HG03280 (cell line): ENCODE results near the gene TEX44.
"Not testable (repeated sequence)": the region's sequence is repeated elsewhere in the genome, so short reads cannot be mapped to it uniquely, and the experiment has no call there.

Experiments used
- ATAC-seq: cut with Tn5 transposase; IDR thresholded peaks from one replicate; pipeline ENCODE4 v1.9.1; 2021; ENCODE audit warnings: mild to moderate bottlenecking, moderate library complexity; ENCODE audit not compliant: unreplicated experiment

Gene TEX44

DNA sequence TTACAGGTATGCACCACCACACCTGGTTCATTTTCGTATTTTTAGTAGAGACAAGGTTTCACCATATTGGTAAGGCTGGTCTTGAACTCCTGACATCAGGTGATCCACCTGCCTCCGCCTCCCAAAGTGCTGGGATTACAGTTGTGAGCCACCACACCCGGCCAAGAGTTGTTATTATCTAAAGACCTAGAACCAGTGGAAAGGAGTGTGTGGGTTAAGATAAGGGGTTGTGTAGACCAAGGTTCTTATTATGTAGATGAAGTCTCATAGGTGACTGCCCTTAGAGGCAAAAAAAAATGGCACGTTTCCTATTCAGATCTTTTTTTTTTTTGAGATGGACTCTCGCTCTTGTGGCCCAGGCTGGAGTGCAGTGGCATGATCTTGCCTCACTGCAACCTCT is 21.7 kb upstream of the TEX44 start:
- ATAC-seq, result not testable (repeated sequence)

DNA sequence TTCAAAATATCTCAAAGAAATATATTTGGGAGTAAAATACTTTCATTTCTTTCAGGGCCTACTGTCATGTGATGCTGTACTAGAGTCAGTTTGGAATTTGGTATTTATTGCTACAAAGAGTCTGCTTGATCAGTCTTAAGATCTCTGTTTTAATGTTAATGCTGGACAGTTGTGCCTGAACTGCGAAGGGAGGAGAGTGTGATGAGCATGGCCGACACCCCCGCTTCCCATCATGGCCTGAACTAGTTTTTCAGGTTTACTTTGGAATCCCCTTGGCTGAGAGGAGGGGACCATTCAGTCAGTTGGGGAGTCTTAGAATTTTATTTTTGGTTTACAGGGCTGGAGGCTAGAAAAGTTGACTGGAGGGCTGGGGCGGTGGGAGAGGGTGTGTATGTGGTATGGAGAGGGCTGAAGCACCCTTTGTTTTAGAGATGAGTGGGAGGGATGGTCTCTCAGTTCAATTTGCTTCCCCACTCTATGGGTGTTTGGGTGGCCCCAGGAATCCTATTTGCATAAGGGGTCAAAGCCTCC is 20.9 kb upstream of the TEX44 start:
- no peak for ATAC-seq

DNA sequence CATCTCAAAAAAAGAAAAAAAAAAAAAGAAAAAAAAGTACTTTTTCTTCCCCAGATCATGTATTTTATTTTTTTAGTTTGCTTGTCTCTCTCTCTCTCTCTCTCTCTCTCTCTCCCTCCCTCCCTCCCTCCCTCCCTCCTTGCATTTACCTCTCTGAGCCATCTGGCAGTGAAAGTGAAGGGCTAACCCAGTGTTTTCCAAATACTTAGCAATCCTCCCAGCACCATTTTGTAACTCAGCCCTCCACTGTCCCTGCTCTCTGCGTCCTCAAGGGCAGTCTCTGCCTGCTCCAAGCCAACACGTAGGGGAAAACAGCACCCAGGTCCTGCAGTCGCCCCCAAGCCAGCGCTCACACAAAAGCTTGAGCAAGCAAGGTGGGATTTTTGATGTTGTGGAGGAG is 19.6 kb upstream of the TEX44 start:
- ATAC-seq, result no peak

DNA sequence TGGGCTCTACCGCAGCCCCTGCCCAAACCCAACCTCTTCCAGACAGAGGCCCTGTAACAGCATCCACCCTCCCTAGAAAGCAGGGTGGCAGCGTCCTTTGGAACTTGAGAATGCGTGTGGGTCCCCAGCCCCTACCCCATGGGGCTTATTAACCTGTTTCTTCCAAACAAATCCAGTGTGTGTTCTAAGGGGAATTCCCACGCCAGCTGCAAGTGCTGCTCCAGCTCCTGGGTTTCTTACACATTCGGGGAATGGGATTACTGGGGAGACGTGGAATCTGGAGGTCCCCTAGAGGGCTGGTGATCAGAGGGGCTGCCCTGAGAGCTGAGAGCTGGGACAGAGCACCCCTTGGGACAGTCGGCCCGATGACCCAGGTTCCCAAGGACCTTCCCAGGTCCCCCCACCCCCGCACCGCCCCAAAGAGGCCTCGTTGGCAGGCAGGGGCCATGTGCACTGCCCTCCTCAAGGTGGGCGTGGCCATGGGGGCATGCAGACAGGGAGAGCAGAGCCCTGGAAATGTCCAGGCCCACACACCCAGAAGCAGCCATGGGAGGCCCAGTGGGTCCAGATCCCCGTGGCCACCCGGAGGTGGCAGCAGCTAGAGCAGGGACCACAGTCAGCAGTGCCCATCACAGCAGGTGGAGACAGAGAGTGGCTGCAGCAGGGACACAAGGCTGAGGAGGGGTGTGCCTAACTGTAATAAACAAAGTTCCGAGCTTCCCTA is 18.8 kb upstream of the TEX44 start:
- no peak for ATAC-seq

DNA sequence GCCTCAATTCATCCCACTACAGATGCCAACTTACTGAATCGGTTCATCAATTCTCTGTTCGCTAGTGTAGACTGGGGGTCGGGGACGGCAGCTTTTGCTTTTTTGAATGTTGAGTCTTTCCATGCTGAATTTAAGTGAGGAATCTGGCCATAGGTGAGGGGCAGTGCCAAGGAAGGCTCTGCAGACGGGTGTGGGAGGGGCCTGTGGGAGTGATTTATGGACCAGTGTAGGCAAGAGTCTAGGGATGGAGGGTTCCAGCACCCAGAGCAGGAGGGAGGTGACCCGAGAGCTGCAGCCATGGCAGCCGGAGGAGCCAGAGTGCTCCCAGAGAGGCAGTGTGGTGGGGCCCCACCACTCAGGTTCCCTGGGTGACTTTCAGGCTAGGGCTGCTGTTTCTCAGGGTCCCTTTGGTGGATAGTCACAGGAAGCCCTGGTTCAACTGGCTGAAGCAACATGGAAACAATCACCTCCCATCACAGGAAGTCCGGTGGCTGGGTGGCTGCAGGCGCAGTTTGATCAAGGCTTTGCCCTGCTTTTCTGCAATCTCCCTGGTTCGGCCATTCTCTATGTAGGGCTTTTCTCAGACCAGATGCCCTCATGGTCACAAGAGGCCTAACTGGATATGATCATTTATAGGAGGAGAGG is 16.9 kb upstream of the TEX44 start:
- ATAC-seq, result no peak

DNA sequence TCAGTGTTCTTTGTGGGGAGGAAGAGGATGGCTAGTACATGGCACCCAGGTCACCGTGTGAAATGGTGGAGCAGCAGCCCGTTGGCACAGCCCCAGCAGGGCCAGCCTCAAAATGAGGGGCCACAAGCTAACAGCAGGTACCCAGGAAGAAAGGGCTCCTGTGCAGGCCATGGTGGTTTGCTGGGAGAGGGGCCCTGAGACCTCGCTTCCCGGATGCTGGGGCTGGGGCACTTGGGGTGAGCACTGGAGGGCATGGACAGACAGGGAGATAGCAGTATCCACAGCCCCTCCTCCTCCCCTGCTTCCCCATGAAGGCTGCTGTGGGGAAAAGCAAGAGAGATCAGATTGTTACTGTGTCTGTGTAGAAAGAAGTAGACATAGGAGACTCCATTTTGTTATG is 16.2 kb upstream of the TEX44 start:
- ATAC-seq, result no peak

DNA sequence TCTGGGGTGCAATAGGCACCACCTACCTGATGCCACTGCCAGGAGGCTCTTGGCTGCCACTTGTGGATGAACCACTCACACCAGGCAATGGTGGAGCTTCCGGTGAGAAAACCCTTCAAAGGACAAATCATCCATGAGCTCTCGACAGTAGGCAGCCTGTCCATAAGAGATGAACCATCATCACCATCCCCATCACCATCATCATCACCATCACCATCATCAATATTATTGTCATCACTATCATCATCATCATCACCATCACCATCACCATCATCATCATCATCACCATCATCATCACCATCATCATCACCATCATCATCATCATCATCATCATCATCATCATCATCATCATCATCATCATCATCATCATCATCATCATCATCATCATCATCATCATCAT is 14.0 kb upstream of the TEX44 start:
- not testable (repeated sequence) for ATAC-seq

DNA sequence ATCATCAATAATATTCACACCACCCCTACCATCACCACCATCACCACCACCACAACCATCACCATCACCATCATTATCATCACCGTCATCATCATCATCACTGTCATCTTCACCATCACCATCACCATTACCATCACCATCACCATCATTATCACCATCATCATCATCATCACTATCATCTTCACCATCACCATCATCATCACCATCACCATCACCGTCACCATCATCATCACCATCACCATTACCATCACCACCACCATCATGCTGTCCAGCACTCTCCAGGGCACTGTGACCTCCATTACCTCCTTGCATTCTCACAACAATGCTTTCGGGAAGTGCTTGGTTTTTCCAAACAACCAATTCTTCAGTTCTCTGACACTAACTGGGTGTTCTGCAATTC is 13.1 kb upstream of the TEX44 start:
- ATAC-seq, result no peak

DNA sequence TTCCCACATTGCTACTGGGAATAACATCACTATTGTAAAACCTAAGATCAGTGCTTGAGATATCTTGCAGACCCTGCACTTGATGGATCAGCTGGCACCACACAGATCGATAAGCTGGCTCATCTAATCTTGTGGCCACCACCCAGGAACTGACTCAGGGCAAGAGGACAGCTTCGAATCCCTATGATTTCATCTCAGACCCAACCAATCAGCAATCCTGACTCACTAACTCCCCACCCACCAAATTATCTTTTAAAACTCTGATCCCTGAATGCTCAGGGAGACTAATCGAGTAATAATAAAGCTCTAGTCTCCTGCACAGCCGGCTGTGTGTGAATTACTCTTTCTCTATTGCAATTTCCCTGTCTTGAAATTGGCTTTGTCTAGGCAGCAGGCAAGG is 11.3 kb upstream of the TEX44 start:
- ATAC-seq, result no peak

DNA sequence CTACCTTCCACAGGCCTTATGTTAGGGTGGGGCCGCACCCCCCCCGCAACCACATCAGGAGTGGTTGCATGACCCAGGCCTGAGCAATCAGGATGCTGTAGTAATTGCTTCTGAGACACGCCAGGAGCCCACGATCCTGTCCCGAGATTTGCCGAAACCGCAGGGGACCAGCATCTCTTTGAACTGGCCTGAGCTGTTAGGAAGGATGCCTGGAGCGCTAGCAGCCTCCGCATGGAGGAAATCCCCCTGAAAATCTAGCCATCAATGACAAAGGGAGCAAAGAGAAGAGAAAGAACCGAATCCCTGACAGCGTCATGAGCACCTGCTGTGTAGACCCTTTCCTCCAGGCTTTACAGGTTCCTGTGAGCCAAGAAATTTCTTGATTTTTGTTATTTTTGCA is 8.7 kb upstream of the TEX44 start:
- ATAC-seq, result no peak

DNA sequence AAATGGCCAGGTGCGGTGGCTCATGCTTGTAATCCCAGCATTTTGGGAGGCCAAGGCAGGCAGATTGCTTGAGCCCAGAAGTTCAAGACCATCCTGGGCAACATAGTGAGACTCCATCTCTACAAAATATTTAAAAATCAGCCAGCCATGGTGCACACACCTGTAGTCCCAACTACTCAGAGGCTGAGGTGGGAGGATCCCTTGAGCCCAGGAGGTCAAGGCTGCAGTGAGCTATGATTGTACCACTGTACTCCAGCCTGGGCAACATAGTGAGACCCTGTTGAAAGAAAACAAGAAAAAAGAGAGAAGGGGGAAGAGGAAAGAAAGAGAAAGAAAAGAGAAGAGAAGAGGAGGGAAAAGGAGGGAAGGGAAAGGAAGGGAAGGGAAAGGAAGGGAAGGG is 4.9 kb upstream of the TEX44 start:
- not testable (repeated sequence) for ATAC-seq

DNA sequence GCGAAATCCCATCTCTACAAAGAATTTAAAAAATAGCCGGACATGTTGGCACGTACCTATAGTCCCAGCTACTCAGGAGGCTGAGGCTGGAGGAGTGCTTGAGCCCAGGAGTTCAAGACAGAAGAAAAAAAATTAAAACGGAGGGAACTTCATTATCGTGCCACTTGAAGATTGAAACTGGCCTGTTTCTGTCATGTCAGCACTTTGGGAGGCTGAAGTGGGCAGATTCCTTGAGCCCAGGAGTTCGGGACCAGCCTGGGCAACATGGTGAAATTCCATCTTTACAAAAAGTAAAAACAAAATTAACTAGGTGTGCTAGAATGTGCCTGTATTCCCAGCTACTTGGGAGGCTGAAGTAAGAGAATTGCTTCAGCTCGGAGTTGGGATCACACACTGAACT is 3.0 kb upstream of the TEX44 start:
- ATAC-seq, result no peak

DNA sequence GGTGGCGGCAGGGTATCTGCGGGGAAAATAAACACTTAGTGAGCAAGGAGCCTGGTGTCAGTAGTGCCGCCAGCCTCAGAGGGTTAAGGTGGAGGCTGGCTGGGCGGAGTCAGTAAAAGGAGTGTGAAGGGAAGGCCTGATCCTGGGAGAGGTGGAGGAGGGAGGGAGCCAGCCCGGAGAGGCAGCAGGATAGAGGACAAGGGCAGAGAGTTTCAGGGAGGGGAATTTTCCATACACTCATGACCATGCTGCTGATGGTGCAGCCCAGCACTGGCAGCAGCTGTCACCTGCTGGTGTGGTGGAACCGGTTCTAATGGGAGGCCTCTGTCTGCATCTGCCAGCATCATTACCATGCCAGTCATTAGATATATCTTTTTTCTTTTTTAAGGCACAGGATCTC is 2.0 kb upstream of the TEX44 start:
- no peak for ATAC-seq

DNA sequence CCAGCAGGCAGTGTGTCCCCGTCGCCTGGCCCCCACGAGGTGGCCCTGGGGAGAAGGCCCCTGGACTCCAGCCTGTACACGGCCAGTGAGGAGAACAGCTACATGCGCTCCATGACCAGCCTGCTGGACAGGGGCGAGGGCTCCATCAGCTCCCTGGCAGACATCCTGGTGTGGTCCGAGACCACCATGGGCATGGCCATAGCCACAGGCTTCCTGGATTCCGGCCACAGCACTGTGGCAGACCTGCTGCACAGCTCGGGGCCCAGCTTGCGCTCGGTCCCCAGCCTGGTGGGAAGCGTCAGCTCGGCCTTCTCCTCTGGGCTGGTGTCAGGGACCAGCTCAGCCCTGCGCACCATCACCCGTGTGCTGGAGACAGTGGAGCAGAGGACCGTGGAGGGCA is 1.0 kb downstream of the TEX44 start:
- ATAC-seq, result no peak

DNA sequence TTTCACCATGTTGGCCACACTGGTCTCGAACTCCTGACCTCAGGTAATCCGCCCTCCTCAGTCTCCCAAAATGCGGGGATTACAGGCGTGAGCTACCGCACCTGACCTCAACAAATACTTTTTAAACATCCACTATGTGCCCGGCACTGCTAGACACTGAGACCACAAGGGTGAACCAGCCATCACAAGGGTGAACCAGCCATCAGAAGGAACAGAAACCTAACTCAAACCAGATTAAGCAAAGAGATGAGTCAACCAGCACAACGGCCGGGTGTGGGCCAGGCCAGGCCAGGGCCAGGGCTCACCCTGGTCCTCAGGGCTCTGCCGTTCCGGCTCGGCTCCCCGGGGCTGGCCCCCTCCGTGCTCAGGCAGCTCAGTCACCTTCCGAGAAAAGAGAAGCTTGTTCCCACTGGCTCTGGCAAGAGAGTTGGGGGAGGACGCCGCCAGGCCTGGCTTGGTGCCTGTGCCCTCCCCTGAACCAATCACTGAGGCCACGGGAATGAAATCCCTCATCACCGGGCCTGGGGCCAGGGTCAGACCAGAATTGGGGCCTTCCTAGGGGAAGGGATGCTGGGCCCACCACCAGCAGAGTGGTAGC is 4.4 kb downstream of the TEX44 start:
- peak; percentile 81 for ATAC-seq

DNA sequence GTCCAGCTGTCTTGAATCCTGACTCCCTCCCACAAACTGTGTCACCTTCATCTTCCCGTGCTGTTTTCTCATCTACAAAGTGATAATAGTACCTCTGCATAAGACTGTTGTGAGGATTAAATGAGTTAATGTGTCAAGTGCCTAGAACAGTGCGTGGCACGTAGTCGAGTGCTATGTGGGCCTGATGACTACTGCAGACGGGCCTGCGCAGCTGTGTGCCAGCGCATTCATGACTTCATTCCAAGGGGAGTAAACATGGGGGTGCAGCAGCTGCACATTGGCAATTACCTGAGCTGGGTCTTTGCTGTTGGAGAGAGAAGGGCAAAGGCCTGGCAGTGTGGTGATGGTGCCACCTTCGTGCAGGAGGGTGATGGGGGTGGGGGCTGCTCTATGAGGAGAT is 5.0 kb downstream of the TEX44 start:
- no peak for ATAC-seq

DNA sequence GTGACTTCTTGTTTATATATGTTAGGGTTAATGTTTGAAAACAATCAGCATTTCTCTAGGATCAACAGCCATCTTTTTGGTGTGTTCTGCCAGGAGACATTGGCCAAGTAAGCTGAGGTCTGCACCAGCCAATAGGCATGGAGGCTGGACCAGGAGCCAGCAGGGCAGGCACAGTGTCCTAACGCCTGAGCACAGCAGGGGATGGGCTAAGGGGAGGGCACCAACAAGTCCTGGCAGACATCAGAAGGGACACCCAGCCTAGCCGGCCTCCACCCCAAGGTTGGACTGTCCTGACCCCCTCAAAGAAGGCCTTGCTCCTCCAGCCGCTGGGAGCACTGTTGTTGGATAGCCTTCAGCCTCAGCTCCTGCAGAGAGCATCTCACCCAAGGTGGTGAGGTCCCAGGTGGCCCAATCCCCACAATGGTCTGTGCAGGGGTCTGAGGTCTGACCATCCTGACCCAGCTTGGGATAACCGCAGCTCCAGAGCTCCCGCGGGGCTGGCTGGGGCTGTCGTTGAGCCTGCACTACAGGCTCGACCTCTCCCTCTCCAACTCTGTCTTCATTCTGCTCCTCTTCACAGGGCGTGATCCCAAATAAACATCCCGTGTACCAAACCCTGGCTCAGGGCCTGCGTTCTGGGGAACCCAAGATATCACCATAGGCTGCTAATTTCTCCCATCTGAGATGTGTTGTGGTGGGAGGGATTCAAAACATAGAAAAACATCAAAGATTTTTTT is 8.1 kb downstream of the TEX44 start:
- ATAC-seq, result no peak

DNA sequence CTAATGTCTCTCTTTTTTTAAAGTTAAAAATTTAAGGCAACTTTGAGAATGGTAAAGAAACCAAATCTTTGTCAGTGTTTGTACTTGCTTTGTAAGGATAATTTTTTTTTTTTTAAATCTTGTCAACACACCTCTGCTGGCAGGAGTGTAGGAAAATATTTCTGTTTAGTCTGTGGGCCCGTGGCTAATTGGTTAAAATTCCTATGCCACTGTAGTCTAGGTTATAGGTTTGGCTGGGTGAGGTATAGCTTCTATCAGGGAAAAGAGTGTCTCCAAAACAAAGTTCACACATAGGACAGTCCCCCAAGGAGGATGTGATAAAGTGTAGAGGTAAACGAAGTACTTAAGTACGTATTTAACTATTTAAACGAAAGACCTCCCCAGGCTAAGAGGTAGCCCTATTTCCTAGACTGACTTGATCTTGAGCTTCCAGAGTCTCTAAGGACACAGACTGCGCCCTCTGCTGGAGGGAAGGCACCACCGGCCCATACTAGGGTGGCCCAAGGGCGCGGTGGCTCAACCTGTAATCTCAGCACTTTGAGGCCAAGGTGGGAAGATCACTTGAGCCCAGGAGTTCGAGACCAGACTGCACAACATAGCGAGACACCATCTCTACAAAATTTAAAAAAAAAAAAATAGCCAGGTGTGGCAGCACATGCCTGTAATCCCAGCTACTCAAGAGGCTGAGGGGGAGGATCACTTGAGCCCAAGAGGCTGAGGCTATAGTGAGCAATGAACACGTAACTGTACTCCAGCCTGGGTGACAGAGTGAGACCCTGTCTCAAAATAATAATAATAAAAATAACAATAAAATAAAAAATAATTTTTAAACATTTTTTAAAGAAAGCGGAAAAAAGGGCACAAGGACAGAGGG is 8.9 kb downstream of the TEX44 start:
- ATAC-seq, result peak; percentile 24

DNA sequence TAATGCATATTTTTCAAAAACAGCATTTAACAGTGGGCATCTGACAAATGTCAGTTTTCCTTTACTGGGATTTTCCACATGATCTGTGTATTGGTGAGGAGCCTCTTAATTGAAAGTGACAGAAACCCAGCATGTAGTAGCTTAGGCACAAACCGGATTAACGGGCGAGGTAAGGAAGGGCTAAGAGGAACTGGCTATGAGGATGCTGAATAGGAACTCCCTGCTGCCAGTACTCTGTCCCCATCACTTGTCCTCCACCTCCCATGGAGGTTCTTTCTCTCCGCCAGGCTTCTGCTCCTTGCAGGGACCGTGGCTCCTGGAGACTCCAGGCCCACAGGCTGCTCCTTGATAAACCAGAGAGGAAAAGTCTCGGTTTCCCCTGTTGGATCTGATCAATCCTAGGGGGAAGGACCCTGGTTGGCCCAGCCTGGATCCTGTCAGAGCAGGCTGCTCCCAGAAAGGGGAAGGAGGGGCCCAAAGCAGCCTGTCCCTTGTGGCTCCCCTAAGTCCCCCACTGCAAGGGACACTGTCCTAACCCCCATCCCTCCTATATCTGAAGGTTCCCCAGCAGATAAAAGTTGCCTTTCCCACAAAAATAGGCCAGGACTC is 10.3 kb downstream of the TEX44 start:
- ATAC-seq, result no peak

DNA sequence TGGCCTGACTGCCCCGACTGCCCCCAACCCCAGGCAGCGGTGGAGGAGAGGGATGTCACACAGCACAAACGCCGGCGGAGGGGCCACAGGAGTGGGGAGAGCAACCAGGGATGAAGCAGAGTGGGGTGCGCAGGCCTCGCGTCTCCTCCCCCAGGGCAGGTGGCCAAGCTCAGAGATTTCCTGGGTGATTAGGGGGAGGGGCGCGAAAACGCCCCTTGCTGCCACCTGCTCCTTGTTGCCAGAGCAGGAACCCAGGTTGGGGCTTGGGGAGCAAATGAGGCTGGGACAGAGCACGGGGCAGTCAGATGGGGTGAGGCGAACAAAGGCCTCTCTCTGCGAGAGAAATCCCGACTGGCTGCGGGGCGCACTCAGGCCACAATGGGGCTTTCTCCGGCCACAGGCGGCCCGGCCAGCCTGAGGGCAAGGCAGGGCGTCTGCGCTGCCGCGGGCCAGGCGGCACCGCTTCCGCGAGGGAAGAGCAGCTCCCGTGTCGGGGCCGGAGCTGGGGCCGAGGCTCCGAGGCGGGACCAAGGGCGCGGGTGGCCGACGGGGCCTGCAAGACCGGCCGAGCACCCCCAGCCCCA is 11.5 kb downstream of the TEX44 start:
- peak; percentile 38 for ATAC-seq
